DND-41 (cell line): Measurements from ENCODE around the gene TSC2.

Source experiments
- CTCF ChIP-seq: IDR thresholded peaks from 2 replicates; pipeline ENCODE4 v1.5.1; 2012; ENCODE audit warnings: borderline replicate concordance, low read length, moderate library complexity, mild to moderate bottlenecking; ENCODE audit not compliant: poor library complexity, severe bottlenecking; ENCODE audit errors: extremely low read depth
- EZH2 ChIP-seq: IDR thresholded peaks from 3 replicates; pipeline ENCODE4 v1.6.1; 2012; ENCODE audit warnings: borderline replicate concordance, low read depth, mild to moderate bottlenecking, moderate library complexity, low read length, inconsistent platforms; ENCODE audit not compliant: severe bottlenecking

DNA sequence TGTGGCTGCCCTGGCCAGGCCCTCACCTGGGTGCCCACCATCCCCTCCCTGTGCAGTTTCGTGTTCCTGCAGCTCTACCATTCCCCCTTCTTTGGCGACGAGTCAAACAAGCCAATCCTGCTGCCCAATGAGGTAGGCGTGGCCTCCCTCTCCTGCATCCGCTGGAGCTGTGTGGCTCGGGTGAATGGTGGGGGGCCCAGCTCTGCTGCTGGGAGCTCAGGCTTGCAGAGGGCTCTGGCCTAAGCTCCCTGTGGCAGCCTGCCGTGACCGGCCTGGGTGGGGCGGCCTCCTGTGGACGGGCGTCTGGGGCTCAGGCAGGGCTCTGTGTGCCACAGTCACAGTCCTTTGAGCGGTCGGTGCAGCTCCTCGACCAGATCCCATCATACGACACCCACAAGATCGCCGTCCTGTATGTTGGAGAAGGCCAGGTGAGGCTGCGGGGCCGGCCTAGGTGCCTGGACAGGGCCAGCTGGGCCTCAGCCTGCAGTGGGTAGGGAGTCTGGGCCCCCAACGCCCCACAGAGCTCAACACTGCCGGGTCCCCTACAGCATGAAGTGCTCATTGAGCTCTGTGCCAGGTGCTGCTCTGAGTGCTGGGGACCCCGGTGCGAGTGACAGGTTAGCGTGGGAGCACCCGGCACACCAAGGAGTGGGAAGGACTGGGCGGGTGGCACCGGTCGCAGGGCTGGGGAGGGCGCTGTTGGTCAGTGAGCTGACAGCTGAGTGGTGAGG lies 37.3 kb downstream of the TSC2 start:
- TF ChIP-seq CTCF (no peak), EZH2 (no peak)
